ENCODE measurements around the gene CTNNA3.

Gene CTNNA3

GRCh38 chr10:66842371-66842770 lies 853.6 kb downstream of the CTNNA3 start:
- no peak for DNase-seq

- DNase-seq: no peak
Observed at GRCh38 chr10:66838656-66839055, 857.3 kb downstream of the CTNNA3 start.

GRCh38 chr10:66837990-66838389 lies 858.0 kb downstream of the CTNNA3 start:
- DNase-seq: no peak

GRCh38 chr10:66837335-66837734 lies 858.7 kb downstream of the CTNNA3 start:
- no peak for DNase-seq

- no peak for DNase-seq
Observed at GRCh38 chr10:66836771-66837170, 859.2 kb downstream of the CTNNA3 start.

GRCh38 chr10:66836057-66836456 lies 859.9 kb downstream of the CTNNA3 start:
- no peak for DNase-seq

GRCh38 chr10:66835400-66835799 lies 860.6 kb downstream of the CTNNA3 start:
- DNase-seq: no peak

GRCh38 chr10:66834802-66835201 lies 861.2 kb downstream of the CTNNA3 start:
- no peak for DNase-seq

- no peak for DNase-seq
Observed at GRCh38 chr10:66833861-66834260, 862.1 kb downstream of the CTNNA3 start.

GRCh38 chr10:66832781-66833422 lies 863.1 kb downstream of the CTNNA3 start:
- no peak for DNase-seq

GRCh38 chr10:66828957-66829356 lies 867.0 kb downstream of the CTNNA3 start:
- no peak for DNase-seq

GRCh38 chr10:66827353-66827752 lies 868.6 kb downstream of the CTNNA3 start:
- no peak for DNase-seq

- DNase-seq: no peak
Observed at GRCh38 chr10:66823301-66823700, 872.7 kb downstream of the CTNNA3 start.

GRCh38 chr10:66822801-66823200 lies 873.2 kb downstream of the CTNNA3 start:
- no peak for DNase-seq

GRCh38 chr10:66819691-66820090 lies 876.3 kb downstream of the CTNNA3 start:
- no peak for DNase-seq

- DNase-seq: no peak
Observed at GRCh38 chr10:66813122-66813521, 882.9 kb downstream of the CTNNA3 start.

- DNase-seq: no peak
Observed at GRCh38 chr10:66811211-66811610, 884.8 kb downstream of the CTNNA3 start.

- DNase-seq: no peak
Observed at GRCh38 chr10:66809402-66809801, 886.6 kb downstream of the CTNNA3 start.

GRCh38 chr10:66805612-66806011 lies 890.4 kb downstream of the CTNNA3 start:
- DNase-seq: no peak

GRCh38 chr10:66804962-66805361 lies 891.0 kb downstream of the CTNNA3 start:
- DNase-seq: no peak

GRCh38 chr10:66803174-66803573 lies 892.8 kb downstream of the CTNNA3 start:
- no peak for DNase-seq

- DNase-seq: no peak
Observed at GRCh38 chr10:66799474-66799873, 896.5 kb downstream of the CTNNA3 start.

GRCh38 chr10:66795866-66796265 lies 900.1 kb downstream of the CTNNA3 start:
- DNase-seq: no peak

GRCh38 chr10:66792441-66792840 lies 903.6 kb downstream of the CTNNA3 start:
- no peak for DNase-seq

GRCh38 chr10:66788178-66788987 lies 907.6 kb downstream of the CTNNA3 start:
- no peak for DNase-seq
